ENCODE results near the gene ANKH. TPM values are rescaled to one million over a fixed set of nuclear protein-coding genes. Genes with fewer than 3 reads are reported as not detected.

Gene ANKH
- total RNA-seq, 2 donors from 2014 or later = 93.8 to 94.1 TPM

DNA sequence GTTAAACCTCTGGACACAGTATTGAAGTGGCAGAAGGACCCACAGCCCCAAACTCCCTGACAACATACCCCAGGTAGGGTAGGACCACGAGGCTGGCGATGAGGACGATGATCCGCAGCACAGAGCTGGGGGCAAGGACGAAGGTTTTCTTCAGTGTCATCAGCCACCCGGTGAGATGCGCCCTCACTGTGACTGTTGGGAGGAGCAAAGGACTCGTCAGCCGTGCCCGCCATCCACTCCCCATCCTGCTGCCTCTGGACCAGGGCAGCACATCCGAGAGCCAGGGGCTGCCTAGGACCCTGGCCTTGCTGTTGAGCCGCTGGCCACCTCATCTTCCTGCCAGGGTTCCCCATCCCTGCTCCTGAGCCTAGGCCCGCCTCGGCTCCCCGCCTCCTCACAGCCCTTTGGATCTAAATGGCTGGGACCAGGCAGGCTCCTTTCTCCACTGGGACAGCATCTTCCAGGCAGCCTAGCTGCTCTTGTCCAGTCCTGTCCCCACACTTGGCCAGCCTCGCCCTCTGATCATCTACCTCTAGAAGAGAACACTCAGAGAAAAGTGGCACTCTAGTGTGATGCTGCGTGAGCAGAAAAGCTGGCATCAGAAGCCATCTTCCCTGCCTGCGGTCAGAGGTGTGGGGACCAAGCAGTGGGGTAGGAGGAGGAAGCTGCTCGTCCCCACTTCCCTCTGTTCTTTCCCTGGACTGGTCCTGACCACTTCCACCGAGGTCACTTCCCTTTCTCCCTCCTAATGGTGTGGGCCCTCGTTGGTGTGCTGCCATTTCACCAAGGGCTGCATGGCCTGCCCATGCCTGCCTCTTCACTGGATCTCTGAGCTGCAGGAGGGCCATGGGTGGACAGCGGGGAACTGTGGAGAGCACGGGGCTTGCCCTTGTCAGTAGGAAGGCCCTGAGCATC, 157.8 kb downstream of the ANKH start:
- intact Hi-C loops (cut with DNase I) = no loop called here
- no peak for DNase-seq (ENCODE audit: low spot score)

DNA sequence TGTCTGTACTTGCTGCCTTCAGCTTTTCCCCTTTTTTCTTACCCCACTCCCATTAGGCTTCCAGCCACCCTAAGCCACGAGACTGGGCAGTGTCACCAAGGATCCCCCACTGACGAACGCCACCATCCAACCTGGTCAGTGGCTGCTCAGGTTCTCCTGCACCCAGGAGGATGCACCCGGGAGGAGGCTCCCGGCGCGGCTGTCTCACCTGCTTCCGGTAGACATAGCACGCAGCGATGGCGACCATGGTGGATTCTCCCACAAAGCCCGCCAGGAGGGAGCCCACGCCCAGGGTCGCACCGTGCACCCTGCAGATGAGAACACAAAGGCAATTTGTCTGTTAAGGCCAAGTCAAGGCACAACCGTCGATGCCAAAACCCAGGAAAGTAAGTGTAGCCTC, 158.9 kb downstream of the ANKH start:
- no peak for DNase-seq (ENCODE audit: low spot score)
- intact Hi-C loops (cut with DNase I) = no loop called here

DNA sequence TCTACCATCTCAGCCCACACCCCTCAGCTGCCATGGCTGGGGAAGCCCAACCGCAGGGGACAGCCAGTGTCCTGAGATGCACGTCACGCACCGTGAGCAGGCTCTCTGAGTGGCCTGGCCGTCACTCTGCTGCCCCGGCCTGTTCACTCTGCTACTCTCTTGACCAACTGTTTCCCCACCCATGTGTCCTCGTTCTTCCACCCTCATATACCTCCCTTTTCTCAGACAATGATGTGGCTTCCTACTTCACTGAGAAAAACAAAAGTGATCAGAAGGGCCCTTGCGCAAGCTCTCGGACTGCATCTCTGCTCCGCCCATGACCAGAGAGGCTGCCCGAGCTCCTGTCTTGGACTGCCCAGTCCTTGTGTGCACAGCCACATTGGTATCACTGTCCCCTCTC, 159.4 kb downstream of the ANKH start:
- no peak for DNase-seq (ENCODE audit: low spot score)
- intact Hi-C loops (cut with DNase I) = no loop called here

DNA sequence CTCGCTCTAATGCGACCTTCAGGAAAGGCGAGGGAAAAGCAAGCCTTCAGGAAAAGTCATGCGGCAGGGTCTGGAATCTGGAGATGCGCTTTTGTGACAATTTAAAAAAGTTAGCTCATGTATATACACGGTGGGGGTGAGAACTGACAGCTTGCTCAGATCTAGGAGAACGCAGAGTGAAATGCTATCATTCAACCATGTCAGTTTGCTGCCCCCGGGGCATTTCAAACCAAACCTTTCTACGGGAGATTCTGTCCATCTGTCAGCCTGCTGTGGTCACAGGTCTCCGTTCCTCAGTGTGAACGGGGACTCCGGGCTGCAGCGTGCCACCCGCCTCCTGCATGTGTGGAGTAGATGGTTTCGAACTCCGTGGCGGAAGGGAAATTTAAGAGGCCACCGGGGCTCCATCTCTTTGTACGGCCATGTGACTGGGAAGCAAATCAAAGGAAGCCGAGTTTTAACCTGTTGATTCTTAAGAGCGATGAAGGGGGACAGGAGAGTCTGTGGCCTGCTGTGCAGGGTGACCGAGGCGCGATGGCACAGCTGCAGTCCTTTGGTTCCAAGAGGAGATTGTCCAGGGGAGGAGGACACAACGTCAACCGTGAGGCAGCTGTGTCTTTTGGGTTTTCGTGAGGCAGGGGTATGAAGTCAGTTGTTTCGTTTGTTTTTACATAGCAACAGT, 161.1 kb downstream of the ANKH start:
- no peak for DNase-seq (ENCODE audit: low spot score)
- intact Hi-C loops (cut with DNase I) = no loop called here

DNA sequence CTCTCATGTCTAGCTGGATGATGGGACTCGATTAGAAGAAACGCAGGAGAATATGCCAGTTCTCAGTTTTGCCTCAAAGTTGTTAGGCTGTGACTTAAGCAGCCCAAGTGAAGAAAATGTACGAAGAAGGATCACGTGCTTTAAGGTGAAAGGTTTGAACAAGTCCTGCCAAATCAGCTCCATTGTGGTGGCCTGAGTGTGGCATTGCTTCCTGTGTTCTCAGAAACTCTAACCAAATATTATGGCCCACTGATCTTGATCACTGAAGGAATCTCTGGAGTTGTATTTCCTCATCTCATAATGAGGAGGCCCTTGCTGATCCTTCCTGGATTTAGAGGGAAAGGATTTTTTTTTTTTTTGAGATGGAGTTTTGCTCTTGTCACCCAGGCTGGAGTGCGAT, 163.0 kb downstream of the ANKH start:
- DNase-seq (ENCODE audit: low spot score) = no peak
- intact Hi-C loops (cut with DNase I) = no loop called here

DNA sequence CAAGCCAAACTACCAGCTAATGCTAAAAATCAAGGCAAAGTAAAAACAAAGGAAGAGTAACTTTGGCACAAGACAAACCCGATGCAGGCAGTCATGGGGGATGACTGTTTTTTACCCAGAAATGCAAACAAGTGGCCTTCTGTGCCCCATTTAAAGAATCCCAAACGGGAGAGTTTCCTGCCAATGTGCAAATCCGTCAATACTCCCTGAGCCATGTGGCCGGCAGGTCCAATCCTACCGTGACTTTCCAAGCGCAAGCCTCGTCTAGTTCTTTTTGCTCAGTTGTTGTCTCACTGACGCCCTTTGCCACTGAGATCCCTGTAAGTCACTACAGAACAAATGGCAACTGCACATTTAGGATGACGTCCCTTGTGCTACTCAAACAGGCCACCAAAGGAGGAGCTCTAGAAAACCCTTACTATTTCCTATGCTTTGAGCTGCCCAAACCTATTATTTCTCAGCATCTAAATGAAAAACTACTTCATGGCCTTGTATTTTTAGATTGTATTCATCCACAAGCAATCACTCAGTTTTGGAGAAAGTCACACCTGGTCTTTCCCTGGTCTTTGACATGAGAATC, 163.7 kb downstream of the ANKH start:
- no peak for DNase-seq (ENCODE audit: low spot score)
- intact Hi-C loops (cut with DNase I) = no loop called here

DNA sequence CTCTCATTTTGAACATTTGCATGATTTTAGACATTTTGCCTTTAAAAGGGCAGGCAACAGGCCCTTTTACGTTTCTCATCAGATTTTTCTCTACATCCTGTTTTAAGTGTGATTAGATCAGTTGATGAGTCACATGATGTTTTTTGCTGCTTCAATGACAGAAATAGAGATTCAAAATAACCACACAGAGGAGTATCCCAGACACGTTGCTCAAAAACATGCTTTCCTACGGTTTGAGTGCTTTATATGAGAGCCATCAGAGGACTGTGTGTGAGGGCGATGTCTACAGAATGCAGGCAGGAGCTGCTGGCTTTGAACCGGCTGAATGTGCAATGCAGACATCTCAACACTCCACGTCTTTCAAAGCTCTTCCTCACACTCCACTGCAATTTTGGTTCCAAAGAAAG, 165.0 kb downstream of the ANKH start:
- no peak for DNase-seq (ENCODE audit: low spot score)
- intact Hi-C loops (cut with DNase I) = no loop called here

DNA sequence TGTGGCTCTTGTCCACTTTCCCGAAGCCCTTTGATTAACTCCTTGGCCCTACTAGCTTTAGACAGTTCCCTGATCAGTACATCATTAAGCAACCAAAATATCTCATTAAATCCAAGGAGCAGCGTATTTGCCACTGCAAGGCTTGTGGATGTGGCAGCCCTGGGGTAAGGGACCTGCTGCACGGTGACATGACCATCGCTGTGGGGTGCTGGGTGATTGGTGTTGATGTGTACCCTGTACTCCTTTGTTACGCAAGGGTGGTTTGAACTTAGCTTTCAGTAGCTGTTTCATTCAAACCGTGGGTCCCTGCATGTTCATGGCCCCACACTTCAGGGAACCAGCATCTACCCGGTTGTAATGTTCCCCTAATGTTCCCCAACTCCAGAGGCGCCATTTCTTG, 166.0 kb downstream of the ANKH start:
- intact Hi-C loops (cut with DNase I) = no loop called here

DNA sequence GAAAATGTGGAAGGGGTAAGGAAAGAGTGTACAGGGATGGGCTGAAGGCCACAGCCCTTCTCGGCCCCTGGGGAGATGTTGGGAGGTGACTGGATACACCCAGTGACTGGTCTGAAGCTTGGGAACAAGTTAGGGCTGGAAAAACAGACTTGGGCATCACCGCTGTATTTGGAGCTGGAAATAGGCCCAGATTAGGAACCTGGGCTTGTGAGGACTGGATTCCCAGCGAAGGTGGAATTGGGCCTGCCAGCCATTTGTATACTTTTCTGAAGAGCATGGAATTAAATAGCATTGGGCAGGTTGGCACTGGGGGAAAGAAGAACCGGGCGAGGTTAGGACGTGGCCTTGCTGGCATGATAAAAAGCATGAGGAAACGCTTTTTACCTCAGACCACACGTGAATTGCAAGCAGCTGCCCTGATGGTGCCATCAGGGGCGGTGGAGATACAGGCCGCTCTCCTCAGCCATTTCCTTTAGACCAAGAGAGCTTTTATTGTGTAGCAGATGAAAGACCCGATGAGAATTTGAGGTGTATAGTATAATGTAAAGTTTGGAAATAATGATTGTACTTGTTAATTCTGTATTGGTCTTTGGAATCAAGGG, 169.2 kb downstream of the ANKH start:
- intact Hi-C loops (cut with DNase I) = no loop called here
- no peak for DNase-seq (ENCODE audit: low spot score)

More for the DNA sequence above, 166.0 kb downstream of the ANKH start:
- DNase-seq (ENCODE audit: low spot score) = no peak

DNA sequence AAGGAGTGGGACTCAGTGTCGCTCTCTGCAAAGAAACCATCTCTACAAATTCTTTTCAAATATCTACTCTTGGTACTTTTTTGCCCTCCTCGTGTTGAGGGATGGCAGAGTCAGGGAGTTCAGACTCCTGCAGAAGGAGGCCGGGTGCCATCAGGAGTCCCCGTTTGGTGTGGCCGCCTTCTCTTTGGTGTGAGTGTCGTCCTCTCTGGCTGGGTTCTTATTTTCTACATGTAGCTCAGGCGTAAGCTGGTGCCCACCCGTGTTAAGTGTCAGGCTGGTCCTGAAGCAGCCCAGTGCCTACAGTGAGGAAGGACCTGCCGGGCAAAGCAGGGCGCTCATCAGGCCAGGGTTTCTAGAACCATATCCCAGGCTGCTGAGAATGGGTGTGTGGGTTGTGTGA, 170.0 kb downstream of the ANKH start:
- no peak for DNase-seq (ENCODE audit: low spot score)
- intact Hi-C loops (cut with DNase I) = no loop called here

DNA sequence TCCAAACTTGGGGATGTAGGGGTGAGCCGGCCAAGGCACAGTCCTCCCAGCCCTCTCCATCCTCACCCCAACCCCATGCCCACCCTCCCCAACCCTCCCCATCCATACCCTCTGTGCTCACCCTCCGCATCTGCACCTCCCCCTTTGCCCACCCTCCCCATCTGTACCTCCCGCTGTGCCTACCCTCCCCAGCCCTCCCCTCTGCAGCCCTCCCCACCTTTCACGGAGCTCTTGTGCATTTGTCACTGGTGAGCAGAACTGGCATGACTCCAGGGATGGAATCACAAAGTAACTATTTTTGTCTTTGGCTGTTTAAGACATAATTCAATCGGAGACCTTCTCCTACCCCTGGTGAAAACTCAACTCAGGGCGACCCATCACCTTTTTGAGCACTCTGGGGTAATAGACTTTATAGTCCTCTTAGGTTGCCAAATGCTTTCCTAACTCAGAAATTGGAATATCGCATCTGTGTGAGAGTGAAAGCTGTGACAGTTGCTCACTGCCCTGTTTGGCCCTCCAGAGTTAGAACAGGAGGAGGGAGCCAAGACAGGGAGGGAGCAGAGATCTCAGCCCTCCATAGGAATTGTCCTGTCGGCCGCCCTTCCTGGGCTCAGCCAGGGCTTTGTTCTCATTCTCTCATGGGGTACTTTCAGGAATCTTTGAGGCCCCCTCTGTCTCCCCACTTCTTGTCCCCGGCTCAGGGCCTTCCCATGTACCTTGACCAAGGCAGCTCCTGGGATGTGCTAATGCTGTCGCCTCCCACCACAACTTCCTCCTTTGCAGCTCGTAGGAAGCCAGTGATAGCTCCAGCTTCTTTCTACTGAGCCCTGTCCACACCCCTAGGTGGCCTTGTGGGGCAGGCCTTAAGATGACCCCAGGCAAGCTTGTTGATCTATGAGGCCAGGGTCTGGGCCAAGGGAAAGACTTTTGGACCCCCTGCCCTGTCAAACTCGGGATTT, 170.8 kb downstream of the ANKH start:
- intact Hi-C loops (cut with DNase I) = no loop called here

DNA sequence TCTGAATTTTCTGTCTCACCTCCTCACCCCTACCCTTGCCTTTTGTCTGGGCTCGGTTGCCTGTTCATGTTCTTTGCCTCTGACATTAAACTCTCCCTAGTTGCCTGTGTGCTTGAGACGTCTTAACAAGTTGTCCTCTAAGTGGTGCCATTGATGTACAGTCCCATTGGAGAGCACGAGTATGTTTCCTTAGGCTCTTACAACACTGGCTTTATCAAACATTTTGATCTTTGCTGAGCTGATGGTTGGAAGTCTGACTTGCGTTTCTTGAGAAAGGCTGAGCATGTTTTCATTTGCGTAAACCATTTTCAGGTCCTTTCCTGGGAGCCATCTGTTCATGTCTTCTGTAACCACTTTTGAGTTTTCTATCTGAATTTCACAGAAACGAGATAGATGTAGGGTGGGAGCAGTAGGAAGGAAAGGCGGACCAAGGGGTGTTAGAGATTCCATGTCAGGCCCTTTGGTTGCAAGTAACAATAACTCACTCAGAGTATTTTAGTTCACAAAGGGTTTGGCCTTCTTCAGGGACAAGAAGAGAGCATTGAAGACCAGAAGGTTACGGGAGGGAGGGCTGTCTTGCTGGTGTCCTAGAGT, 171.7 kb downstream of the ANKH start:
- DNase-seq (ENCODE audit: low spot score) = no peak
- intact Hi-C loops (cut with DNase I) = no loop called here

More for the DNA sequence above, 170.8 kb downstream of the ANKH start:
- DNase-seq (ENCODE audit: low spot score) = no peak

DNA sequence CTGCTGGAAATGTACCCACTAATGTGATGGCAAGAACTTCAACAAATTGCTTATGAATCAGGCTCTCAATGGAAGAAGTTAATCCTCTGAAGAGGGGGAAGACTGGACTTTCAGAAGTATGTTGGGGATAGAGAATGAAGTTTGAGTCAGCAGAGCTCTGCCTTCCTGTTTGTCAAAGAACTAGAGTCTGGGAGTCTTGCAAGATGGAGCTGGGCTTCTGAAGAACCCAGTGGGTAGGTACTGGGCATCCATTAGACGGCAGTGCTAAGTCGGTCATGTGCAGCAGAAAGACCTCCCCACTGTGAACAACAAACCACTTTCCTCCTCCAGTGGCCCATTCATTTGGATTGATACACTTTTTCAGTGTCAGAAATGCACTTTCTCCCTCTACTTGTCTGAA, 172.4 kb downstream of the ANKH start:
- DNase-seq (ENCODE audit: low spot score) = no peak
- intact Hi-C loops (cut with DNase I) = no loop called here

DNA sequence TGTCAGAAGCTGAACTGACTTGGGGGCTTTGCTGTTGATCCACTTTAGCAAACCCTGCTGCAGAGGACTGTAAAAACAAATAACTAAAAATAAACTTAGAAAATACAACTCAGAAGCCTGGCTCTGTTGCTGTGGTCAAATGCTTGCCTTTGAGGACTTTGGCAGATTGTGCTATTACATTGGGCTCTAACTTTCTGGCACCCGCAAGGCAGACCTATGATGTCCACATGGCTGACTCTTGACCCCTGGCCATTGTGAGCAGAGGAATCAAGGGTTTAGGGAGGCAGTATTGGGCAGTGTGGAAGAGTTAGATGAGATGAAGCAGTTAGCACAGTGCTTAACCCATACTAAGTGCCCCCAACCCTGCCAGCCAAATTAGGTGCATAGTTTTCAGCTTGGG, 173.1 kb downstream of the ANKH start:
- intact Hi-C loops (cut with DNase I) = no loop called here

DNA sequence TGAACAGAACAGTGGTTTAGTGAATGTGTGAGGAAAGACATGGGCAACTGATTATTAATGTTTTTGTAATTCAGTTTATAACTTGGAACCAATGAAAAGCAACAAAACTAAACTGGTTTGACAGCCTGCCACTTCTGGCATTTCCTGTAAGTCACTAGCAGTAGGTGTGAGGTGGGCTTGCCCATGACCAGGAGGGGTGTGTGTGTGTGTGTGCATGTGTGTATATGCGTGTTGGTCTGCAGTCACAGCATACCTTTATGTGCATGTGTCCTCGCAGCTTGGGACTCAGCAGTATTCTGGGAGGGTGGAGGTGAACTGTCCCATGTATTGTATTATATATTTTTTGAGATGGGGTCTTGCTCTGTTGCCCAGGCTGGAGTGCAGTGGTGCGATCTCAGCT, 174.7 kb downstream of the ANKH start:
- no peak for DNase-seq (ENCODE audit: low spot score)
- intact Hi-C loops (cut with DNase I) = no loop called here

More for the DNA sequence above, 173.1 kb downstream of the ANKH start:
- DNase-seq (ENCODE audit: low spot score) = no peak

DNA sequence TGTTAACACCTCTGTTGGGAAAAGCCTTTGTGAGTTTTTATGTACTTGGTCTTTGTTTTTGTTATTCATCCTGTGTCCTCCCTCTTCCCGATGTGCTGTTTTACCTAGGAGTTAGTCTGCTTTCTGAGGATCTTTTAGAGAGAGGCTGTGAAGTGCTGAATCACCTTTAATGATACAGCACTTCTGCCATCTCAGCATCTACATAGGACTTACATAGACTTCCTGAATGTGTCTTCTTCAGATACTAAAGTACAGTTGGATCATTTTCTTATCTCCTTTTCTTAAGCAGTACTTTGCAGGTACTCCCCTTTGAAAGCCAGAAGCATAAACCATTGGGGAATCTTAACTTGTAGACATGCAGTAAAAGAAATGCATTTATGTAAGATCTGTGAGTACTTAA, 175.5 kb downstream of the ANKH start:
- intact Hi-C loops (cut with DNase I) = no loop called here
- no peak for DNase-seq (ENCODE audit: low spot score)

DNA sequence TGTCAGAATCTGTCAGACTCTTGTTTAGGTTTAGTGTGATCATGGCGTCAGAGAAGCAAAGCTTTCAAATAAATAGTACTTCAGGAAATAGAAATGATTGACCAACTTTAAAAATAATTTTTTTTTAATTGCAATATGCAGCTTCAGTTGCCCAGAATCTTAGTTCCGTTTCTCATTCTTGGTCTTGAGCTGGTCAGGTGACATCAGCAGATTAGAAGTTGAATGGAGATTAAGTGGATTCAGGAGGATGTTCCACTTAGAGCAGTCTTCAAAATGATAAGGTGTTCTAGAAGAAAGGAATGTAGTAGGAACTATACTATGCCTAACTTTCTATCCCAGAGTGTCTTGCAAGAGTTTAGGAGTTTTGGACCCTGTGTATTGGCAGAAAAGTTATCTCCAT, 176.4 kb downstream of the ANKH start:
- intact Hi-C loops (cut with DNase I) = no loop called here
- no peak for DNase-seq (ENCODE audit: low spot score)

DNA sequence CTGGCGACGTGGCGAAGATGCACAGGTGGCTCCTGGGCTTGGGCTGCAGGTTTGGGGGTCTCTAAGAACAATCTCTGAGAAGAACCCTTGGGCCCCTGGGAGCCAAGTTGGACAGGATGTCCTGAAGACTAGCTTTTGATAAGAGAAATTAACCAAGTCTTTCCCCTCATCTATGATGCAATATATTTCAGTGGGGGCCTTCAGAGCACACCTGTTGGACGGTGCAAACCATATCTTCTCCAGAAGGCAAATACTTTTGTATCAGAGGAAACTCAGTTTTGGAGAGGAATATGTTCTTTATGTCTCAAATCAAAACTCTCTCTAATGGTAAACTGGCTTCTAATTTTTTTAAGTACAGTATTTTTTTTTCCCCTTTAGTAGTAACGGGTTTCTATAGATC, 178.5 kb downstream of the ANKH start:
- no peak for DNase-seq (ENCODE audit: low spot score)
- intact Hi-C loops (cut with DNase I) = no loop called here
